ENCODE data around the gene TUBB4B.

TUBB4B gene

GRCh38 chr9:137232101-137232500 is 9.0 kb upstream of the TUBB4B start:
- POLR2A ChIA-PET: no interaction called here
- DNase-seq (ENCODE audit: extremely low spot score): no peak
- CTCF ChIA-PET: no interaction called here
- no peak for TF ChIP-seq CTCF (IDR thresholded peaks at IDR 0.05; ENCODE audit: control extremely low read depth, extremely low read depth, low read depth, missing control alignments)

- POLR2A ChIA-PET: no interaction called here
- DNase-seq (ENCODE audit: extremely low spot score): no peak
- TF ChIP-seq CTCF (IDR thresholded peaks at IDR 0.05; ENCODE audit: control extremely low read depth, extremely low read depth, low read depth, missing control alignments): no peak
- CTCF ChIA-PET: no interaction called here
These were observed 8.6 kb upstream of the TUBB4B start for GRCh38 chr9:137232510-137232909.

- TF ChIP-seq CTCF (IDR thresholded peaks at IDR 0.05; ENCODE audit: control extremely low read depth, extremely low read depth, low read depth, missing control alignments): no peak
- CTCF ChIA-PET: interaction anchor here (8.0 kb wide), 1 partner anchor 8 kb away, joined by 92 read pairs; the partner anchor contains the start of genes CYSRT1, RNF208 and RNF224
- no peak for DNase-seq (ENCODE audit: extremely low spot score)
- POLR2A ChIA-PET: no interaction called here
These were observed 7.7 kb upstream of the TUBB4B start for GRCh38 chr9:137233143-137233980.

- no peak for TF ChIP-seq CTCF (IDR thresholded peaks at IDR 0.05; ENCODE audit: control extremely low read depth, extremely low read depth, low read depth, missing control alignments)
- ChIA-PET POLR2A (no interaction called here), CTCF (interaction anchor here (0.8 to 8.0 kb wide), 6 partner anchors 9 to 115 kb away, joined by 3 to 92 read pairs (median 4); partner anchors contain the start of genes CYSRT1, RNF208 and RNF224)
- DNase-seq (ENCODE audit: extremely low spot score): no peak
These were observed 6.9 kb upstream of the TUBB4B start for GRCh38 chr9:137234055-137234697.

GRCh38 chr9:137234758-137235423 is 6.2 kb upstream of the TUBB4B start:
- TF ChIP-seq CTCF (IDR thresholded peaks at IDR 0.05; ENCODE audit: control extremely low read depth, extremely low read depth, low read depth, missing control alignments): no peak
- no peak for DNase-seq (ENCODE audit: extremely low spot score)
- POLR2A ChIA-PET: no interaction called here
- CTCF ChIA-PET: interaction anchor here (0.7 to 8.0 kb wide), 12 partner anchors 10 to 188 kb away, joined by 3 to 92 read pairs (median 3); partner anchors contain the start of genes ANAPC2, CYSRT1, NPDC1 and NRARP
